GM19023 (cell line): Measurements from ENCODE around the gene GABRA5.

Source experiments
- ATAC-seq: cut with Tn5 transposase; IDR thresholded peaks from one replicate; pipeline ENCODE4 v1.9.1; 2021; ENCODE audit warnings: mild to moderate bottlenecking, moderate library complexity; ENCODE audit not compliant: unreplicated experiment

GABRA5 gene

GRCh38 chr15:26985050-26985449 lies 118.2 kb downstream of the GABRA5 start:
- no peak for ATAC-seq

GRCh38 chr15:26996250-26996649 lies 129.4 kb downstream of the GABRA5 start:
- no peak for ATAC-seq
